NCI-H1092 (cell line): ENCODE data around the gene DNAH7.
"Not testable (repeated sequence)": the region's sequence is repeated elsewhere in the genome, so short reads cannot be mapped to it uniquely, and the experiment has no call there.

Experiments used
- DNase-seq: peaks from one replicate; lab custom pipeline; 2025; lab: John Stamatoyannopoulos, UW

The DNAH7 gene

DNA sequence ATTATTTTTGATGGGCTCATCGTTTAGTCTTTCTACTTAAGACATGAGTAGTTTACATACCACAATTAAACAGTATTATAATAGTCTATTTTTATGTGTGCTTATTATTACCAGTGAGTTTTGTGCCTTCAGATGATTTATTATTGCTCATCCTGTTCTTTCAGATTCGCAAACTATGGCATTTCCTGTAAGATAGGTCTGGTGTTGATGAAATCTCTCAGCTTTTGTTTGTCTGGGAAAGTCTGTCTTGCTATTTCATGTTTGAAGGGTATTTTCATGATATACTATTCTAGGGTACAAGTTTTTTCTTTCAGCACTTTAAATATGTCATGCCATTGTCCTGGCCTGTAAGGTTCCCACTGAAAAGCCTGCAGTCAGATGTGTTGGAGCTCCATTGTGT, 101.3 kb downstream of the DNAH7 start:
- no peak for DNase-seq

DNA sequence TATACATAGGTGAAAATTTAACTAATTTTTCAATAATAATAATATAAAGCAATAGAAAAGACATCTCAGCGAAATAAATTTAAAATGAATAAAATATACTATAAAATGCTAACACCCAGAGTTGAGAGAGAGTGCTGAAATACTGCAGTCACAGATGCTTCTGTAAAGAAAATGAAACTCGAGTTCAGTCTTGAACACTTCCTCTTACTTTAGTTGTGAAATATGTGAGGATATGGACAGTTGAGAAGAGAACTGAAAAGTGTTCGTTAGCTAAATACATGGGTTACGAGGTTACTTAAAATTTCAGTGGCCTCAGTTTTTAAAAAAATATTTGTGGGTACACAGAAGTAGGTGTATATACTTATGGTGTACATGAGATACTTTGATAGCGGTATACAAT, 106.8 kb downstream of the DNAH7 start:
- no peak for DNase-seq

DNA sequence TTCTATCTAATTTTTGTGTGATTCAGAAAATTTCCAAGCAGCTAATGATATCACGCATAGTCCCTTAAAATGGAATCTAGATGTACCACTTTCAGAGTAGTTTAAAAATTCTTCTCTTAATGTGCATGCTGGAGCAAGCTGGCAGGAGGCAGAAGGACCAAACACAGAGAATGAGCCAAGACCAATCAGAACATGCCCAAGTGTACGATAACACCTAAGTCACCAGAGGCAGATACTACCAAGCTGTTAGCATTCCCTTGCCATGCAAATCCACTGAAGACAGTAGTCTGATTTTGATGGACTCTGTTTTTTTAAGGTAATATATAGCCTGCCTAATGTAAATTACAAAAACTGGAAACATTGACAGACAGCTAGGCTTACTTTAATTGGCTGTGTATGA, 109.3 kb downstream of the DNAH7 start:
- DNase-seq: no peak

DNA sequence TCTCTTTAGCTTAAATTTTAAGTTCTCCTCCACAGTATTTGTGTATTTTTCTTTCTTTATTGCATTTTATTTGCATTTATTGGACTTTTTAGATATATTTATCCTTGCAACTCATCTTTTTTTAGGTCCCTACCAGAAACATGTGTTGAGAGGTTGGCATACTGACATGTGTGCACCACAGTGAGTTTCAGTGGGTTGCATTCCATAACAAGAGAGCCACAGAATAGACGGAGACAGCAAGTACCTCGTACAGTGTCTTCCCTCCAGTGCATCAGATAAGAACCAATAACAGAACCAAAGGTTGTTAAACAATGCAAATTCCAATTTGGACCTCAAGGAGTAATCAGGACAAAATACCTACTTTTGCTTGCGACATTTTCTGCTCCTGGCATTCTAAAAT, 111.9 kb downstream of the DNAH7 start:
- DNase-seq: no peak

DNA sequence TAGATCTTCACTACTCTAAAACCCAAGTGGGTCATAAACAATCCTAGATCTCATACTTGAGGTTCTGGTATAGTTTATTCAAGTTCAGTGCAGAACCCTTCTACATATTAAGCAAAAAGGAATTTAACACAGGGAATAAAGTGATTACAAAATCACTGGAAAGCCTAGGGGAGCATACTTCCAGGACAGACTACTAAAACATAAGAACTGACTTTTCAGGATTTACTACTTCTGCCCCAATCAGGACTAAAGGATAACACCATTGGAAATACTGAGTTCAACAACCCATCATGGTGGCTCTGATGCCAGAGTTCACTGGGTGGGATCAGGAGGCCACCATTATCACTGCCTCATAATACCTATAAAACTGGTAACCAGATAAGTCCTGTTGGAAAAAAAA, 123.6 kb downstream of the DNAH7 start:
- no peak for DNase-seq

DNA sequence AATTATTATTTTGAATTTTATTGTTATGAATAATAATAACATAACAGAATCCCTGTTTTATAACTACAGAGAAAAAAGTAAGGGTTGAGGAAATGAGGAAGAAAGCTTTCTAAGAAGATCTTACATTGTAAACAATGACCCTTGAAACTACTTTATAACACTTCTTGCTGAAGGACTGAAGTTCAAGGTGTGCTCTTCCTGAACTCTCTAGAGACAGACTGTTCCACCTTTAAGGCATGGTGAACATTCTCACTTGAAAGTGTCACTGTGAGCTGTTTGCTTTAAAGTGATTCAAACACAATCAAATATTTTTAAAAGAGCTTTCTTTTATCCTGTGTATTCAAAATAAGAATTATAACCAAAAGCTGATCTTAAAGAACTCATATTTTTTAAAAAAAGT, 131.5 kb downstream of the DNAH7 start:
- no peak for DNase-seq

DNA sequence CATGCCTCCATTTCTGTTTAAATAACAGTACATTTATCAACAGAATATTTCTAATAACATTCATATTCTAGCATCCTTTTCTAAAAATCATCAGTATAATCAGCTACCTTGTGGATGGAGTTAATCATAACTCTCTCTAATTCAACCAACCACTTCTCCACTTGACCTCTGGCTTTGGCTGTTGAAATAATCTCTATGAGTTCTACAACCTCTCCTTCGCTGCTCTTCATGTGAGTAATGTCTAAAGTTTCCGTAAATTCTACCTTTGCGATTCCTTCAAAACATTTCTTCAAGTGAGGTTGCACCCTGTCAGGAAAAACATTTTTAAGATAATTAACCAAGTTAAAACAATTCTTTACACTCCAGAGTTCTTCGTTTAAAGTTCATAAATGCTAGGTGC, 134.2 kb downstream of the DNAH7 start:
- DNase-seq: no peak

DNA sequence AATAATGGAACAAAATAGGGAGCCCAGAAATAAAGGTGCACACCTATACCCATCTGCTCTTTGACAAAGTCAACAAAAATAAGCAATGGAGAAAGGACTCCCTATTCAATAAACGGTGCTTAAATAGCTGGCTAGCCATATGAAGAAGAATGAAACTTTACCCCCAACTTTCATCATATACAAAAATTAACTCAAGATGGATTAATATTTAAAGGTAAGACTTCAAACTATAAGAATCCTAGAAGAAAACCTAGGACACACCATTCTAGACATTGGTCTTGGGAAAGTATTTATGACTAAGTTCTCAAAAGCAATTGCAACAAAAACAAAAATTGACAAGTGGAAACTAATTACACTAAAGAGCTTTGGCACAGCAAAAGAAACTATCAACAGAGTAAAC, 139.1 kb downstream of the DNAH7 start:
- no peak for DNase-seq

DNA sequence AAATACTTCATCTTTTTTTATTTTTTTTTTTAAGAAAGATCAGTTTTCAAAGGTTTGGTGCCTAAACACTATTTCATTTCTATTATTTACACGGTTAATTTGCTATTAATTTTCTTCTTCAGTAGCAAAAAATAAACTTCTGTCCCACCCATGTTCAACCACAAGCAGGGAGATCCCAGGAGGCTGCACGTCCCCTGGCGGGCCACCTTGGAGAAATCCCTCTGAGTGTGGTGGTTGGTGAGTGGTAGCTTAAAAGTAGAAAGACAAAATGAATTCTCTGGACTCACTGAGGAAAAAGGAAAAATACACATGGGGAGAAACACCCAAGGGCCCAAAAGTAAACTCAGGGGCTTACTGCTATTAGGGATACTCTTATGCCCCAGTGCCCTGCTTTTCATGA, 143.5 kb downstream of the DNAH7 start:
- DNase-seq: no peak

DNA sequence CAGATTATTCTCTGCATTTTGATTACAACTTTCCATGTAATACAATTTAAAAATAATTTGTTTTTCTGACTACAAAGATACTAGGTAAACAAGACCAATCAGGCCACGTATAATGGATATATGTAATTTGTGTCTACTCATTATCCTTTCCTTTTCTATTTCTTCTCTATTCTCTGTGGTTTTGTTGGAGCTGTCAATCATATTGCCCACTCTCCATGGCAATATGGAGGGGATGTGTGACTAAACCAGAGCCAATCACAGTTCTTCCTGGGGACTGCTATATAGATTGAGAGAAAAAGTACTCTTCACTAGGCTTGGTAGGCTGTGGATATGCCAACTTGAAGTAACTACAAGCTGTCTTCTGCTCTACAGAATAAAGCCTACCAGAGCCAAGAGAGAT, 144.7 kb downstream of the DNAH7 start:
- no peak for DNase-seq

DNA sequence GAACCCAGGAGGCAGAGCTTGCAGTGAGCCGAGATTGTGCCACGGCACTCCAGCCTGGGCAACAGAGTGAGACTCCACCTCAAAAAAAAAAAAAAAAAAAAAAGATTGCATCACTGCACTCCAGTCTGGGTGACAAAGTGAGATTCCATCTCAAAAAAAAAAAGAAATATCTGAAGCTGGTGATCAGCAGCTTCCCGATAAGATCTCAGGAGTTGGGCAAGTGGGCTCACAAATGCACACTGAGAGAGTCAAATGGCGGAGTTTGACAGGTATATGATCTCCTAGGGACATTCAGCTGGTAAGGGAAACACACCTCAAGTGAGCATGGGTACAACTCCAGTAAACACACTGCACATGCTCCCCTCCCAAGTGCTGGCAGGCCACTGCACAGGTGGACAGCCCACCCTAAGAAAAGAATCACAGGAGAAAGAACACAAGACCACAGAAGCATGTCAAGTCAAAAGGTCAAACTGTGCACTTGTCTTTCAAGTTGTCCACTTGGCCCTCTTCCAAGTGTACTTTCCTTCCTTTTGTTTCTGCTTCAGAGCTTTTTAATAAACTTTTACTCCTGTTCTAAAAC, 151.5 kb downstream of the DNAH7 start:
- DNase-seq: not testable (repeated sequence)

DNA sequence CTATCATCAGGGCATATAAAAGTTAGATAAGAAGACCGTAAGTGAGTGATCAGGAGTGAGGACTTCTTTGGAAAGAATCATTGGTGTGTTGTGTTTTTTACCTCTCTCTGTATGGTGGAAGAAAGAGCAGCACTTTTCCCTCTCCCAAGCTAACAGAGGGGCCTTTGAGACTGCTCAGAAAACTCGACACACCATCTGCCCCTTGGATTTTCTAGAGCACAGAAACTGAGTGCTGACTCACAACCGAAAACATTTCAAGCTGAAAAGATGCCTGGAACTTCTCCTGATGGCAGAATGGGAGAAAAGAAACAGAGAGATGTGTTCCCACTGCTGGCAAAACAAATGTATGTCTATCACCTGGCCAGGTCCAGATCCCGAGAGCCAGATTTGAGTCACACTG, 156.6 kb downstream of the DNAH7 start:
- no peak for DNase-seq

DNA sequence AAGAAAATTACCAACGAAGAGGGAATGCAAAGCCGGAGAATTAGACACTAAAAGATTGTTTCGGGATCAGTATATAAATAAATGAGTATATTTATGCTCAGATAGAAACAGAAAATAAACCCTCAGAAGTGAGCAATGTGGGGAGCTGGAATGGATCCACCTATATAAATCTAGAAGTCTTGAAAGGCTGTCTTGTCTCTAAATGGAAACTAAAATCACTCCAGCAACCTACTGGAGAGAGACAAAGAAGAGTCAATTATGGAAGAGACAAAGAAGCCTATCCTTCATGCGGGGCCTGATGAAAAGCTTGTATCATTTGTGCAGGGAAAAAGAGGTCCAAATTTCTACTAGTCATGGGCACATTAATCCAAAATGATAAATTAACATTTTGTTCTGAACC, 158.1 kb downstream of the DNAH7 start:
- no peak for DNase-seq

DNA sequence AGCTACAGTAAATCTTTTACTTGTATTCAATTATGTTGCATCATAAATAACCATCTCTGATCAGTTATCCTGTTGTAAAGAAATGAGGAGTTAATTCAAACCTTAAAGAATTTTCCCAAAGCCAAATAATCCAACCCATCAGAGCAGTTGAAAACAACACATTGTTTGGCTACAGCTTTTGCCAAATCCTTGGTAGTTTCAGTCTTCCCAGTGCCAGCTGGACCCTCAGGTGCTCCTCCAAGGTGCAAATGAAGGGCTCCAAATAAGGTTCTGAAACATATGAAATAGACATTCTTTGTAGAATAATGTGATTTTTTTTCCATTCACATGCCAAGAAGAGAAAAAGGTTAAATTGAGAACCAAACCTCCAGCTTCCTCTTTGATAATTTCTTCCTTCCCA, 158.7 kb downstream of the DNAH7 start:
- no peak for DNase-seq

DNA sequence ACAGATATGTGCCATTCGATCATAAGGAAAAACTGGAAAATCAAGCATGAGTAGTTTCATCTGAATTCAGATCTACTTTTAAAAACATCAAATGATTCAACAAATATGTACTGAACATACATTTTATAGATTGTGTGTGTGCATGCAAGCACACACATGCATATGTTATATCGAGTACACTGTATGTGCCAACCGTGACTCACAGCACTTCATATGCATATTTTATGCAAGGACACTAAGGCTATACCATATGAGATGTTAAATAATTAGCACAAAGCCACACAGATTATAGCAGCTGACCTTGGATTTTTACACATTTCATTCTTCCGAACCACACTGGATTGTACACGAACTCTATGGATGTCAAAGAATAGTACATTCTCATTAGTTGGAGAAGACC, 161.2 kb downstream of the DNAH7 start:
- no peak for DNase-seq

DNA sequence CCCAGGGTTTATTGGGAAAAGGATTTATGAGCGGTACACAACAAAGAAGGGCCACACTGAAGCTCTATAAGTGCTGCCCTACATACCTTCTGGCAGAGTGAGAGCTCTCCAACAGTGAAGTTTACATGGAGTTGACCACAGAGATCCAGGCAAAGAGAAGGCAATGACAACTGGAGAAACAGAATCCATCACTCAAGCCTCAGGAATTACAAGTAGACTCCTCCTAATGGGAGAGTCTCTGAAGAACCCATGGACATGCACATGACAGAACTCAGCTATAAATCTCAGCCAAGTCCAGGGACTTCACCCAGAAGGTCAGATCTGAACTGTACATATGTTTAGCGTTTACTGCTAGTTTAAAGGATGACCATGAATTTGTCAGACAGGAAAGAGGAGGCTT, 164.7 kb downstream of the DNAH7 start:
- no peak for DNase-seq

DNA sequence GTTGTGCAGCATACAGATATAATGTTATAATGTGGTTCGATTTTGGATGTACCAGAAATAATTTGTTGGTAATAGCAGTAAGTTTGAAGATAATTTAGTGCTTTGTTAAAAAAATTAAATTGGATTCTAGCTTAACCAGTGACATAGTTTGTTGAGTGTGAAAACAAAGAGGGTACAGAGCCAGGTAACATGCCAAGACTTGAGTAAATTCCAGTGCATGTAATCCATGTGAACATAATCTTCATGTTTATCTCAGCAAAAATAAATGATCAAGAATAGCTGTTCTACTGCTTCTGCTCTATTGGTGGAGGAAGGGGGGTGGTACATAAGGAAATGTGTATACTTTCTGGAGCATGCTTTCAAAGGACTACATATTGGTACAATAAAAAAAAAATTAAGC, 165.8 kb downstream of the DNAH7 start:
- DNase-seq: no peak

DNA sequence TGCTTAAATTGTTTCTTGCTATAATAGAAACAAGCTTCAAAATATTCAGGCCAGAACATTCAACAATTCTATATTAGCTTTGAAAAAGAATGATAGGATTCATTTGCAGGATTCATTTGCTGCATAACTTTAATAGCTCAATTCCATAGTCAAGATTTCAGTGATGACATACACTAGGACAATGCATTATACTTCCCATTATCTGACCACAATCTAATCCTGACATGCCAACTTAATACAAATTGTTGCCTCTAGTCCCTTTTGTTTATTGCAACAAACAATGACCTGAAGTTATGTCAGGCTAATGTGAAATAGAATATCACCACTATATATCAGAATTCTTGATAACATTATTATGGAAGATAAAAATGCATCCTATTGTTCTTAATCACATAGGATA, 169.4 kb downstream of the DNAH7 start:
- DNase-seq: no peak

DNA sequence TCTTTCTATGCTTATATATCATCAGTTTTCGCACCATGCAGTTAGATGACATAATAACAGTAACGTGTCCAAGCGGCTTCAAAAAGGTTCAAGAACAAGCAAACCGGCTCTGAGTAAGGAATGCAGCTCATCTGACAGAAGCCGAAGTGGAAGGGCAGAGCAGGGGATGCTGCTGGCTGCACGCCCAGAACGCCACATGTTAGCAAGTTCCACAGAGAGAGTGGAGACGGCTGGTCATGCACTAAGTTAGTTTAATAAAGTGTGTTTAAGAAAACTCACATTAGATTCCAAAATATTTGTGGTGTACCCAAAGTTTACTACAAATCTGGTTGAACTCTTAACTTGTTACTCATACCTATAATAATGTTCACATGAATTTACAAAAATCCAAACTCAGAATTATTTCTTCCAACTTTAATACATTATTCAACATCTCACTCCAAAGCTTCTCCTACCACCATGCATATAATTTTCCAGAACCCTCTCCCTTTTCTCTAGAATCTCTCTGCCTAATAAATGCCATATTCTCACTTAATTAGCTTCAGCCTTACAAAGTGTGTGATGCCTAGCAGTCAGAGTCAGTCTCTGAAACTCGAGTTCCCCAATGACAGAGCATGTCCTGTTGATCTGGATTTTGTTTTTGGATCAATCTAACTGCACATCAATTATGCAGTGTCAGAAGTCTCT, 170.0 kb downstream of the DNAH7 start:
- peak; percentile 37 for DNase-seq

DNA sequence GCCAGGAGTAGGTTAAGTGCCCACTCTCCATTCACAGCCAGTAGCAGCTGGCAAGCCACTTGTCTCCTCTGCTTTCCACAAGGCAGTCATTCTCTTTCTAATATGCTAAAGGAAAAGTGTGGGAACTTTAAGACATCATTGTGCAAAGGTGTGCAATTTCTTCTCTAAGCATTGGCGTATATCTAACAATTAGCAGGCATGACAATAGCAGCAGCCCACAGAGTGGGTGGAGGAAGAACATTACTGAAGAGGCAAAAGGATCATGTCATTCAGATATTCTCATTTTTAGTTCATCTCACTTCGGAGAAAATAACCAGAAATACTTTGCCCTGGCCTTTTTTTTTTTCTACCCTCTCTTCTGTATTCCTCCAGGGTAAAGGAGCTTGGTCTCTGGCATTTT, 177.6 kb downstream of the DNAH7 start:
- DNase-seq: peak; percentile 5

DNA sequence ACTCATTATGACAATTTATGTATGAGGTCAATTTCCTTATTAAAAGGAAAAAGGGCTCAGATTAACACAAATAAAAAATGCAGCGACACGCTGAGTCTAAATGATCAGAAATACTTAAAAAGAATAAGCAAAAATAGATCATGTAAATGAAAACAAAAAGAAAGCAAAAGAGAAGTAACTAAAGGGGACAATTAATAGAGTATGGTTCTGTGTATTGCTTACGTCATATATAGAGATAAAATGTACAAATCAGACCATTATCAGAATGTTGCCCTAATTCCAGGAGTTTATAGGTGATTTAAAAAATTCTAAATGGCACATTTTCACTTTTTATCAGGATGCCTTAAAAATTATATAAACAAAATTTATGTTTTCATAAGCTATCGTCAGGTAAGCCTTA, 189.5 kb downstream of the DNAH7 start:
- no peak for DNase-seq

DNA sequence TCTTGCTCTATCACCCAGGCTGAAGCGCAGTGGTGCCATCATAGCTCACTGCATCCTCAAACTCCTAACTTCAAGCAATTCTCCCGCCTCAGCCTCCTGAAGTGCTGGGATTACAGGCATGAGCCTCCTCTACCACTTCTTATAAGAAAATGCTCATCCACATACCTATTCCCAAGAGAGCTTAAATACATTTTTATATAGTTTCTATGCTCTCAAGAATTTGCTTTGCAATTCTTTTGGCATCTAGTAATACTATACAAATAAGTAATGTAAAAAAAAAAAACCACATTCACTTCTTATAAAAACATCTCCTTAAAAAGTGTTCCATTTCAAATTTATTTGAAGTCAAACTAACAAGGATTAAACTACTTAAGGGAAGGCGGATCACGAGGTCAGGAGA, 197.3 kb downstream of the DNAH7 start:
- no peak for DNase-seq

DNA sequence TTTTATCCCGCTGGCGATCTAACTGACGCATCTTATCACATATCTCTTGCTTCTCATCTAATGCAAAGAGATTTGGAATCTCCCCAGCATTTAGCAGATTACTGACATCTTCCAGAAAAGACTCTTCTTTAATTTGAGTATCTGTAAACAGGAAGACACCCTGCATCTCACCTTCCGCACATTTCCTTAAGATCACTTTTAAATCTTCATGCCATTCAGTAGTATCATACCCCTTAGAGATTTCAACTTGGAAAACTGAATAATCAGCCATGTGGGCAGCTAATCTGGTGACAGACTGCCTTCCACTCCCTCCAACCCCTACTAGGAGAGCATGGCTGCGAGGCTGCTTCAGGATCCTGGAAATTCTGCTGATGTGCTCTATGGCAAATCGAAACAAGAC, 204.3 kb downstream of the DNAH7 start:
- DNase-seq: no peak

DNA sequence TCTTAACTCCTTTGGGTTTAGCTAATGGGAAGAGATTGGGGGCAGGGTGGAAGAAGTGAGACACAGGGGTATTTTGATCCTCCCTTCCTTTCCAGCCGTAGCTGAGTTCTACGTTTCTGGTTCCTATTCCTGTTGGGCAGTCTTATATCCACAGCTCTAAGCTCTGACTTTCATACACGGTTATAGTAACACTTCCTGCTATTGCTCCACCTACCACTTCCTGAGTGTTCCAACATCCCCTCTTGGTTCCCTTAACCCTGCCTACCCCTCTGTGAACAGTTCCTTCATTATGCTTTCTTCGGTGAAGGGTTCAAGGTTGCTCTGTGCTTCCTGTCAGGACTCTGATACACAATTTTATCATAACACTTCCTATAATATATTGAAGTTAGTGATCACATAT, 205.1 kb downstream of the DNAH7 start:
- no peak for DNase-seq
